WERI-Rb-1 (cell line): ENCODE results near the gene RFK.

ENCODE experiments used
- DNase-seq: peaks from one replicate; pipeline ENCODE4 v3.0.0-alpha.2; 2020
- H3K27ac ChIP-seq: fragments of 250-450 bp; sonication (Bioruptor Pico); 2 replicates; pipeline ENCODE4 v1.5.1; 2020; ENCODE audit warnings: mild to moderate bottlenecking, moderate library complexity
- H3K27me3 ChIP-seq: fragments of 250-450 bp; sonication (Bioruptor Pico); 2 replicates; pipeline ENCODE4 v1.5.1; 2021; ENCODE audit warnings: mild to moderate bottlenecking, low read depth, moderate library complexity; ENCODE audit not compliant: insufficient read depth, severe bottlenecking
- H3K36me3 ChIP-seq: fragments of 250-450 bp; sonication (Bioruptor Pico); 2 replicates; pipeline ENCODE4 v1.5.1; 2020; ENCODE audit warnings: mild to moderate bottlenecking, moderate library complexity
- H3K4me3 ChIP-seq: 2 replicates; pipeline ENCODE4 v1.5.1; 2011; ENCODE audit warnings: low read depth, mild to moderate bottlenecking, control low read depth, low read length
- H3K9me3 ChIP-seq: fragments of 250-450 bp; sonication (Bioruptor Pico); 2 replicates; pipeline ENCODE4 v1.5.1; 2021; ENCODE audit warnings: mild to moderate bottlenecking, moderate library complexity; ENCODE audit not compliant: severe bottlenecking
- CTCF ChIP-seq: IDR thresholded peaks from 2 replicates; pipeline ENCODE4 v1.5.1; 2011; ENCODE audit warnings: low read depth, mild to moderate bottlenecking, control low read depth, inconsistent platforms, low read length

Gene RFK

GRCh38 chr9:76433836-76434235, 39.6 kb upstream of the RFK start:
- no peaks in the 10 kb centered on the region for H3K36me3 ChIP-seq
- no peaks in the 10 kb centered on the region for H3K27me3 ChIP-seq
- no peak for TF ChIP-seq CTCF
- no peak for DNase-seq
- H3K27ac ChIP-seq = no peak overlapping the region
- H3K9me3 ChIP-seq = no peaks in the 10 kb centered on the region
- no peak overlapping the region for H3K4me3 ChIP-seq

GRCh38 chr9:76433406-76433805, 39.2 kb upstream of the RFK start:
- H3K27ac ChIP-seq = no peak overlapping the region
- no peaks in the 10 kb centered on the region for H3K9me3 ChIP-seq
- no peaks in the 10 kb centered on the region for H3K27me3 ChIP-seq
- no peak for DNase-seq
- no peaks in the 10 kb centered on the region for H3K36me3 ChIP-seq
- TF ChIP-seq CTCF = no peak
- no peak overlapping the region for H3K4me3 ChIP-seq

GRCh38 chr9:76431601-76432000, 37.4 kb upstream of the RFK start:
- Histone ChIP-seq H3K9me3 (no peaks in the 10 kb centered on the region), H3K4me3 (no peak overlapping the region), H3K27ac (no peak overlapping the region), H3K36me3 (no peaks in the 10 kb centered on the region), H3K27me3 (no peaks in the 10 kb centered on the region)
- DNase-seq = no peak
- no peak for TF ChIP-seq CTCF

- Histone ChIP-seq H3K27ac (no peak overlapping the region), H3K36me3 (no peaks in the 10 kb centered on the region), H3K9me3 (no peaks in the 10 kb centered on the region), H3K4me3 (no peak overlapping the region), H3K27me3 (no peaks in the 10 kb centered on the region)
- DNase-seq = no peak
- no peak for TF ChIP-seq CTCF
Observed at GRCh38 chr9:76426807-76427419, 32.7 kb upstream of the RFK start.

- H3K27me3 ChIP-seq = no peaks in the 10 kb centered on the region
- TF ChIP-seq CTCF = no peak
- no peaks in the 10 kb centered on the region for H3K36me3 ChIP-seq
- no peak overlapping the region for H3K27ac ChIP-seq
- no peak overlapping the region for H3K4me3 ChIP-seq
- DNase-seq = no peak
- no peaks in the 10 kb centered on the region for H3K9me3 ChIP-seq
Observed at GRCh38 chr9:76425677-76426453, 31.6 kb upstream of the RFK start.
